ENCODE data around the gene HELZ.

DNA sequence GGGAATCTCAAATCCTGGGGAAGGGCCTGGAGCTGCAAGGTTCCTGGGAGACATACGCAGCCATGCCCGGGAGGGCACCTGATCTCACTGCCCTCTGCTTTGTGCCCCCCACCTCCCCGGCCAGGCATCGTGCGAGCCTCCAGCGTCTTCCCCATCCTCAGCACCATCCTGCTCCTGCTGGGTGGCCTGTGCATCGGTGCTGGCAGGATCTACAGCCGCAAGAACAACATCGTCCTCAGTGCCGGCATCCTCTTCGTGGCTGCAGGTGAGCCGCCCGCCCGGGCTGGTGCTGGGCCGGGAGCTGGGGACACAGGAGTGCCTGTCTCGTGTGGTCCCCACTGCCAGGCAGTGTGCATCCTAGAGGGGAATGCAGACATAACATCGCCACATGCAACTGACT is 220.3 kb downstream of the HELZ start:
- TF ChIP-seq, protein P1, sequence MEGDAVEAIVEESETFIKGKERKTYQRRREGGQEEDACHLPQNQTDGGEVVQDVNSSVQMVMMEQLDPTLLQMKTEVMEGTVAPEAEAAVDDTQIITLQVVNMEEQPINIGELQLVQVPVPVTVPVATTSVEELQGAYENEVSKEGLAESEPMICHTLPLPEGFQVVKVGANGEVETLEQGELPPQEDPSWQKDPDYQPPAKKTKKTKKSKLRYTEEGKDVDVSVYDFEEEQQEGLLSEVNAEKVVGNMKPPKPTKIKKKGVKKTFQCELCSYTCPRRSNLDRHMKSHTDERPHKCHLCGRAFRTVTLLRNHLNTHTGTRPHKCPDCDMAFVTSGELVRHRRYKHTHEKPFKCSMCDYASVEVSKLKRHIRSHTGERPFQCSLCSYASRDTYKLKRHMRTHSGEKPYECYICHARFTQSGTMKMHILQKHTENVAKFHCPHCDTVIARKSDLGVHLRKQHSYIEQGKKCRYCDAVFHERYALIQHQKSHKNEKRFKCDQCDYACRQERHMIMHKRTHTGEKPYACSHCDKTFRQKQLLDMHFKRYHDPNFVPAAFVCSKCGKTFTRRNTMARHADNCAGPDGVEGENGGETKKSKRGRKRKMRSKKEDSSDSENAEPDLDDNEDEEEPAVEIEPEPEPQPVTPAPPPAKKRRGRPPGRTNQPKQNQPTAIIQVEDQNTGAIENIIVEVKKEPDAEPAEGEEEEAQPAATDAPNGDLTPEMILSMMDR (IDR thresholded peaks at IDR 0.05; ENCODE audit: insufficient read depth, low read depth, low read length), result no peak
- no peak for TF ChIP-seq EZH2 (IDR thresholded peaks at IDR 0.05; ENCODE audit: insufficient read depth, low read length)
